ENCODE data around the gene C1QA.

Gene C1QA

GRCh38 chr1:22650089-22650693 lies 13.8 kb downstream of the C1QA start (continued):
- no peak for TF ChIP-seq PATZ1 (CRISPR knock-in tag; IDR thresholded peaks at IDR 0.05; ENCODE audit: borderline replicate concordance)

GRCh38 chr1:22651941-22652856 lies 15.8 kb downstream of the C1QA start:
- ATAC-seq = no peak
- no peak for TF ChIP-seq ZFP3 (CRISPR knock-in tag; IDR thresholded peaks at IDR 0.05)
- TF ChIP-seq ZNF70 (CRISPR knock-in tag; IDR thresholded peaks at IDR 0.05) = no peak
- no peak for TF ChIP-seq ZNF565 (CRISPR knock-in tag; conservative IDR thresholded peaks at IDR 0.05; ENCODE audit: low read depth)
- no peak for TF ChIP-seq TSHZ2 (CRISPR knock-in tag; IDR thresholded peaks at IDR 0.05)
- TF ChIP-seq TOX (CRISPR knock-in tag; IDR thresholded peaks at IDR 0.05; ENCODE audit: borderline replicate concordance) = no peak
- no peak for TF ChIP-seq ESRRG (CRISPR knock-in tag; IDR thresholded peaks at IDR 0.05)
- no peak for TF ChIP-seq BACH2 (CRISPR knock-in tag; IDR thresholded peaks at IDR 0.05; ENCODE audit: borderline replicate concordance)
- no peak for TF ChIP-seq ZC3H10 (CRISPR knock-in tag; IDR thresholded peaks at IDR 0.05)
- TF ChIP-seq CSDC2 (CRISPR knock-in tag; IDR thresholded peaks at IDR 0.05) = no peak
- TF ChIP-seq SNAI2 (CRISPR knock-in tag; IDR thresholded peaks at IDR 0.05) = no peak
- no peak for TF ChIP-seq GLIS3 (CRISPR knock-in tag; IDR thresholded peaks at IDR 0.05)
- no peak for TF ChIP-seq POU6F1 (CRISPR knock-in tag; IDR thresholded peaks at IDR 0.05; ENCODE audit: borderline replicate concordance, low read depth)
- no peak for TF ChIP-seq TCF4 (CRISPR knock-in tag; IDR thresholded peaks at IDR 0.05; ENCODE audit: borderline replicate concordance)

GRCh38 chr1:22652881-22653316 lies 16.5 kb downstream of the C1QA start, which contains the start of gene C1QB:
C1QB (plus strand) TSS chr1:22653236; CDS start chr1:22659463, 6,227 bp downstream.
- ATAC-seq = no peak
- TF ChIP-seq GLIS3 (CRISPR knock-in tag; IDR thresholded peaks at IDR 0.05) = no peak
- TF ChIP-seq CSRNP3 (CRISPR knock-in tag; IDR thresholded peaks at IDR 0.05) = no peak
- no peak for TF ChIP-seq ZC3H10 (CRISPR knock-in tag; IDR thresholded peaks at IDR 0.05)
- no peak for TF ChIP-seq POU6F1 (CRISPR knock-in tag; IDR thresholded peaks at IDR 0.05; ENCODE audit: borderline replicate concordance, low read depth)
- TF ChIP-seq ESRRG (CRISPR knock-in tag; IDR thresholded peaks at IDR 0.05) = no peak
- TF ChIP-seq ISL1 (CRISPR knock-in tag; IDR thresholded peaks at IDR 0.05) = no peak
- no peak for TF ChIP-seq CSDC2 (CRISPR knock-in tag; IDR thresholded peaks at IDR 0.05)
- TF ChIP-seq PPARA (CRISPR knock-in tag; IDR thresholded peaks at IDR 0.05; ENCODE audit: borderline replicate concordance) = no peak
- no peak for TF ChIP-seq TSHZ2 (CRISPR knock-in tag; IDR thresholded peaks at IDR 0.05)
- no peak for TF ChIP-seq TOX (CRISPR knock-in tag; IDR thresholded peaks at IDR 0.05; ENCODE audit: borderline replicate concordance)
- TF ChIP-seq PATZ1 (CRISPR knock-in tag; IDR thresholded peaks at IDR 0.05; ENCODE audit: borderline replicate concordance) = no peak
- no peak for TF ChIP-seq BACH2 (CRISPR knock-in tag; IDR thresholded peaks at IDR 0.05; ENCODE audit: borderline replicate concordance)
